T-helper 17 cell (primary cell): Measurements from ENCODE around the gene RFX4. TPM values are rescaled to one million over a fixed set of nuclear protein-coding genes. Genes with fewer than 3 reads are reported as not detected.
"Not testable (repeated sequence)": the region's sequence is repeated elsewhere in the genome, so short reads cannot be mapped to it uniquely, and the experiment has no call there.

Experiments used
- ATAC-seq: fragments of 150-1000 bp; cut with Tn5 transposase; 2 replicates; pipeline ENCODE4 v1.10.0; 2021; ENCODE audit warnings: mild to moderate bottlenecking, moderate library complexity
- DNase-seq, 3 donors: peaks; one replicate each; pipeline versions ENCODE4 v3.0.0 to v3.0.0-alpha.2; 2020 to 2021
- H3K9me3 ChIP-seq: one replicate; pipeline ENCODE4 v1.7.0; 2013; ENCODE audit warnings: low read length, mild to moderate bottlenecking; ENCODE audit not compliant: control insufficient read depth, poor library complexity, severe bottlenecking
- H3K27ac Mint-ChIP-seq: one replicate; pipeline ENCODE4 v1.8.0; 2022; ENCODE audit warnings: mild to moderate bottlenecking, moderate library complexity, mixed read lengths
- H3K27me3 Mint-ChIP-seq: one replicate; pipeline ENCODE4 v1.8.0; 2022; ENCODE audit warnings: mixed read lengths
- H3K36me3 Mint-ChIP-seq: one replicate; pipeline ENCODE4 v1.8.0; 2022; ENCODE audit warnings: low read depth, mixed read lengths
- H3K4me1 Mint-ChIP-seq: one replicate; pipeline ENCODE4 v1.8.0; 2022; ENCODE audit warnings: mild to moderate bottlenecking, mixed read lengths
- H3K4me3 Mint-ChIP-seq: one replicate; pipeline ENCODE4 v1.8.0; 2022; ENCODE audit warnings: mild to moderate bottlenecking, moderate library complexity, mixed read lengths
- total RNA-seq, 4 donors: library from RNA in 2 of 4; stranded (reverse) in 2 of 4; gene quantifications; one replicate each; pipeline ENCODE4 v1.2.3 and lab custom pipeline; 2022 to 2026

Gene RFX4
- total RNA-seq, 2 donors from 2014 or later = not detected

- H3K27me3 Mint-ChIP-seq = peaks cover 57% of the 10 kb centered on the region
- H3K27ac Mint-ChIP-seq = no peak overlapping the region
- H3K9me3 ChIP-seq = no peaks in the 10 kb centered on the region
- peaks cover 3% of the 10 kb centered on the region for H3K4me1 Mint-ChIP-seq
- DNase-seq = no peak
- H3K36me3 Mint-ChIP-seq = no peaks in the 10 kb centered on the region
- no peak overlapping the region for H3K4me3 Mint-ChIP-seq
- ATAC-seq = no peak
Measured at GRCh38 chr12:106601031-106601430, 18.2 kb downstream of the RFX4 start.

GRCh38 chr12:106601496-106601895 is 18.7 kb downstream of the RFX4 start:
- Mint-ChIP-seq H3K36me3 (no peaks in the 10 kb centered on the region), H3K27me3 (peaks cover 58% of the 10 kb centered on the region), H3K4me1 (peaks cover 3% of the 10 kb centered on the region), H3K27ac (peak overlapping the region; percentile 27), H3K4me3 (no peak overlapping the region)
- ATAC-seq (no peak), DNase-seq (no peak)
- no peaks in the 10 kb centered on the region for H3K9me3 ChIP-seq

- DNase-seq (no peak), ATAC-seq (no peak)
- no peak overlapping the region for H3K4me3 Mint-ChIP-seq
- H3K4me1 Mint-ChIP-seq = peaks cover 3% of the 10 kb centered on the region
- peak overlapping the region; percentile 27 for H3K27ac Mint-ChIP-seq
- H3K27me3 Mint-ChIP-seq = peaks cover 63% of the 10 kb centered on the region
- no peaks in the 10 kb centered on the region for H3K9me3 ChIP-seq
- no peaks in the 10 kb centered on the region for H3K36me3 Mint-ChIP-seq
Measured at GRCh38 chr12:106602076-106602475, 19.3 kb downstream of the RFX4 start.

GRCh38 chr12:106605254-106605653 is 22.4 kb downstream of the RFX4 start:
- ATAC-seq = no peak
- no peak overlapping the region for H3K27ac Mint-ChIP-seq
- H3K4me1 Mint-ChIP-seq = peaks cover 3% of the 10 kb centered on the region
- H3K36me3 Mint-ChIP-seq = no peaks in the 10 kb centered on the region
- no peaks in the 10 kb centered on the region for H3K9me3 ChIP-seq
- no peak overlapping the region for H3K4me3 Mint-ChIP-seq
- H3K27me3 Mint-ChIP-seq = peaks cover 40% of the 10 kb centered on the region
- DNase-seq = no peak

- not testable (repeated sequence) for H3K36me3 Mint-ChIP-seq, H3K9me3 ChIP-seq, ATAC-seq, H3K4me1 Mint-ChIP-seq, DNase-seq, H3K4me3 Mint-ChIP-seq, H3K27ac Mint-ChIP-seq
- H3K27me3 Mint-ChIP-seq = peaks cover 14% of the 10 kb centered on the region
Measured at GRCh38 chr12:106620588-106620987, 37.8 kb downstream of the RFX4 start.

- Mint-ChIP-seq H3K27me3 (peaks cover 15% of the 10 kb centered on the region), H3K4me1 (no peaks in the 10 kb centered on the region), H3K27ac (no peak overlapping the region), H3K4me3 (no peak overlapping the region), H3K36me3 (peaks cover 4% of the 10 kb centered on the region)
- DNase-seq = no peak
- no peak for ATAC-seq
- no peaks in the 10 kb centered on the region for H3K9me3 ChIP-seq
Measured at GRCh38 chr12:106625976-106626375, 43.2 kb downstream of the RFX4 start.

GRCh38 chr12:106629797-106630659 is 47.2 kb downstream of the RFX4 start:
- Mint-ChIP-seq H3K4me3 (no peak overlapping the region), H3K27me3 (peaks cover 12% of the 10 kb centered on the region), H3K27ac (no peak overlapping the region), H3K36me3 (peaks cover 4% of the 10 kb centered on the region), H3K4me1 (no peaks in the 10 kb centered on the region)
- DNase-seq = no peak
- ATAC-seq = no peak
- no peaks in the 10 kb centered on the region for H3K9me3 ChIP-seq

- no peaks in the 10 kb centered on the region for H3K9me3 ChIP-seq
- Mint-ChIP-seq H3K36me3 (no peaks in the 10 kb centered on the region), H3K27ac (no peak overlapping the region), H3K27me3 (peaks cover 3% of the 10 kb centered on the region), H3K4me3 (no peak overlapping the region), H3K4me1 (no peaks in the 10 kb centered on the region)
- DNase-seq (no peak), ATAC-seq (no peak)
Measured at GRCh38 chr12:106631150-106631549, 48.3 kb downstream of the RFX4 start.

- no peak for ATAC-seq
- no peak overlapping the region for H3K4me3 Mint-ChIP-seq
Measured at GRCh38 chr12:106631797-106632196, 49.0 kb downstream of the RFX4 start.

GRCh38 chr12:106632797-106633450 is 50.1 kb downstream of the RFX4 start:
- DNase-seq = no peak
- peaks cover 9% of the 10 kb centered on the region for H3K27me3 Mint-ChIP-seq
- no peaks in the 10 kb centered on the region for H3K36me3 Mint-ChIP-seq
- no peak for ATAC-seq
- no peak overlapping the region for H3K4me3 Mint-ChIP-seq
- no peaks in the 10 kb centered on the region for H3K9me3 ChIP-seq
- no peaks in the 10 kb centered on the region for H3K4me1 Mint-ChIP-seq
- no peak overlapping the region for H3K27ac Mint-ChIP-seq

More at GRCh38 chr12:106631797-106632196, 49.0 kb downstream of the RFX4 start:
- Mint-ChIP-seq H3K36me3 (no peaks in the 10 kb centered on the region), H3K27ac (no peak overlapping the region), H3K27me3 (peaks cover 7% of the 10 kb centered on the region), H3K4me1 (no peaks in the 10 kb centered on the region)
- no peaks in the 10 kb centered on the region for H3K9me3 ChIP-seq
- no peak for DNase-seq

- peaks cover 9% of the 10 kb centered on the region for H3K27me3 Mint-ChIP-seq
- no peak overlapping the region for H3K27ac Mint-ChIP-seq
- H3K4me1 Mint-ChIP-seq = no peaks in the 10 kb centered on the region
- no peaks in the 10 kb centered on the region for H3K36me3 Mint-ChIP-seq
- no peaks in the 10 kb centered on the region for H3K9me3 ChIP-seq
- DNase-seq (no peak), ATAC-seq (no peak)
- no peak overlapping the region for H3K4me3 Mint-ChIP-seq
Measured at GRCh38 chr12:106633451-106633823, 50.6 kb downstream of the RFX4 start.

- ATAC-seq (no peak), DNase-seq (no peak)
- H3K4me3 Mint-ChIP-seq = no peak overlapping the region
- no peaks in the 10 kb centered on the region for H3K4me1 Mint-ChIP-seq
- peaks cover 15% of the 10 kb centered on the region for H3K27me3 Mint-ChIP-seq
- no peak overlapping the region for H3K27ac Mint-ChIP-seq
- H3K36me3 Mint-ChIP-seq = no peaks in the 10 kb centered on the region
- no peaks in the 10 kb centered on the region for H3K9me3 ChIP-seq
Measured at GRCh38 chr12:106634206-106634605, 51.4 kb downstream of the RFX4 start.

GRCh38 chr12:106643000-106643399 is 60.2 kb downstream of the RFX4 start:
- no peaks in the 10 kb centered on the region for H3K9me3 ChIP-seq
- peaks cover 36% of the 10 kb centered on the region for H3K27me3 Mint-ChIP-seq
- H3K36me3 Mint-ChIP-seq = peaks cover under 1% of the 10 kb centered on the region
- no peak overlapping the region for H3K4me3 Mint-ChIP-seq
- no peak overlapping the region for H3K27ac Mint-ChIP-seq
- no peak for DNase-seq
- peaks cover 4% of the 10 kb centered on the region for H3K4me1 Mint-ChIP-seq
- no peak for ATAC-seq
